IMR-90 (cell line): Measurements from ENCODE around the gene GXYLT2. TPM values are rescaled to one million over a fixed set of nuclear protein-coding genes. Genes with fewer than 3 reads are reported as not detected.

ENCODE experiments used
- ATAC-seq: fragments of 200-7000 bp; cut with Tn5 transposase; 2 replicates; pipeline ENCODE4 v1.9.1; 2020; ENCODE audit warnings: low read depth, mild to moderate bottlenecking, moderate library complexity
- BruUV-seq: library from RNA; stranded (reverse); fragments of 400-500 nt; replicated peaks from 2 replicates; lab custom pipeline; 2021; lab: Mats Ljungman, UMichigan
- CTCF ChIA-PET: fragments of 300-600 bp; formaldehyde crosslinking; extraction: SDS; loops from one replicate; lab custom pipeline; 2021; ENCODE audit warnings: antibody characterized with exemption; lab: Yijun Ruan, JAX
- POLR2A ChIA-PET: fragments of 300-600 bp; sonication (Branson Sonifier 250); formaldehyde crosslinking; loops from one replicate; lab custom pipeline; 2022; ENCODE audit warnings: antibody characterized with exemption; ENCODE audit not compliant: unreplicated experiment; lab: Charles Lee
- DNase-seq: peaks from one replicate; pipeline ENCODE4 v3.0.0; 2013
- H2AFZ ChIP-seq: replicated peaks from 2 replicates; pipeline ENCODE3; 2013; ENCODE audit warnings: low read length, mild to moderate bottlenecking; ENCODE audit not compliant: poor library complexity
- H2AK5ac ChIP-seq: 2 replicates; pipeline ENCODE4 v1.6.1; 2013; ENCODE audit warnings: low read depth, low read length, inconsistent platforms
- H2AK9ac ChIP-seq: replicated peaks from 2 replicates; pipeline ENCODE3; 2013; ENCODE audit warnings: mild to moderate bottlenecking, low read depth, low read length, moderate library complexity; ENCODE audit not compliant: poor library complexity
- H2BK120ac ChIP-seq: 2 replicates; pipeline ENCODE4 v1.6.1; 2013; ENCODE audit warnings: low read depth, low read length, inconsistent platforms
- H2BK15ac ChIP-seq: 3 replicates; pipeline ENCODE4 v1.6.1; 2013; ENCODE audit warnings: low read depth, low read length, inconsistent platforms
- H2BK20ac ChIP-seq: 2 replicates; pipeline ENCODE4 v1.6.1; 2013; ENCODE audit warnings: low read depth, mild to moderate bottlenecking, inconsistent platforms, low read length, moderate library complexity
- H2BK5ac ChIP-seq: 2 replicates; pipeline ENCODE4 v1.6.1; 2013; ENCODE audit warnings: mild to moderate bottlenecking, low read depth, low read length, inconsistent platforms; ENCODE audit not compliant: poor library complexity, severe bottlenecking
- H3K14ac ChIP-seq: replicated peaks from 2 replicates; pipeline ENCODE4 v1.6.1; 2013; ENCODE audit warnings: low read depth, low read length, inconsistent platforms
- H3K18ac ChIP-seq: 2 replicates; pipeline ENCODE4 v1.6.1; 2013; ENCODE audit warnings: low read depth, low read length, control low read depth
- H3K23ac ChIP-seq: 2 replicates; pipeline ENCODE4 v1.6.1; 2013; ENCODE audit warnings: low read depth, low read length, inconsistent platforms
- H3K27ac ChIP-seq: 2 replicates; pipeline ENCODE4 v1.5.1; 2013; ENCODE audit warnings: mild to moderate bottlenecking, control low read depth, low read length; ENCODE audit not compliant: insufficient read depth
- H3K27me3 ChIP-seq: 2 replicates; pipeline ENCODE4 v1.6.1; 2013; ENCODE audit warnings: low read length; ENCODE audit not compliant: control insufficient read depth, insufficient read depth
- H3K36me3 ChIP-seq: 2 replicates; pipeline ENCODE4 v1.6.1; 2013; ENCODE audit warnings: low read length, mixed read lengths; ENCODE audit not compliant: control insufficient read depth, insufficient read depth
- H3K4ac ChIP-seq: 2 replicates; pipeline ENCODE4 v1.6.1; 2013; ENCODE audit warnings: low read depth, low read length, inconsistent platforms
- H3K4me1 ChIP-seq: 2 replicates; pipeline ENCODE4 v1.6.1; 2013; ENCODE audit warnings: low read length, mixed read lengths; ENCODE audit not compliant: control insufficient read depth, insufficient read depth
- H3K4me2 ChIP-seq: 2 replicates; pipeline ENCODE4 v1.6.1; 2013; ENCODE audit warnings: low read depth, mild to moderate bottlenecking, control low read depth, low read length, moderate library complexity
- H3K4me3 ChIP-seq: 2 replicates; pipeline ENCODE4 v1.5.1; 2013; ENCODE audit warnings: low read depth, mild to moderate bottlenecking, control low read depth, low read length, moderate library complexity; ENCODE audit not compliant: insufficient read depth
- H3K56ac ChIP-seq: 2 replicates; pipeline ENCODE4 v1.6.1; 2013; ENCODE audit warnings: low read length, inconsistent platforms; ENCODE audit not compliant: insufficient read depth; ENCODE audit errors: extremely low read depth
- H3K79me1 ChIP-seq, 2 experiments: 2 replicates each; pipeline ENCODE4 v1.6.1; 2013; ENCODE audit warnings: low read length in 2 of 2, inconsistent platforms in 1 of 2, low read depth in 1 of 2
- H3K9ac ChIP-seq: 2 replicates; pipeline ENCODE4 v1.6.1; 2013; ENCODE audit warnings: low read depth, low read length, control low read depth
- H3K9me1 ChIP-seq: 2 replicates; pipeline ENCODE4 v1.6.1; 2013; ENCODE audit warnings: low read length, inconsistent platforms; ENCODE audit not compliant: insufficient read depth
- H3K9me3 ChIP-seq: 2 replicates; pipeline ENCODE4 v1.6.1; 2013; ENCODE audit warnings: low read length; ENCODE audit not compliant: control insufficient read depth, insufficient read depth
- H4K20me1 ChIP-seq: 2 replicates; pipeline ENCODE4 v1.6.1; 2013; ENCODE audit warnings: low read length, inconsistent platforms; ENCODE audit not compliant: insufficient read depth
- H4K5ac ChIP-seq: 2 replicates; pipeline ENCODE4 v1.6.1; 2013; ENCODE audit warnings: mild to moderate bottlenecking, low read depth, low read length, control low read depth
- H4K8ac ChIP-seq, 2 experiments: 2 replicates each; pipeline ENCODE4 v1.6.1; 2013; ENCODE audit warnings: low read depth in 2 of 2, low read length in 2 of 2, control low read depth in 1 of 2, inconsistent platforms in 1 of 2
- H4K91ac ChIP-seq: 2 replicates; pipeline ENCODE4 v1.6.1; 2013; ENCODE audit warnings: low read depth, low read length, inconsistent platforms; ENCODE audit not compliant: insufficient read depth
- MXI1 ChIP-seq: IDR thresholded peaks from 2 replicates; pipeline ENCODE4 v1.6.1; 2012; ENCODE audit warnings: low read depth, mild to moderate bottlenecking, low read length, moderate library complexity, borderline replicate concordance
- POLR2A ChIP-seq: IDR thresholded peaks from 2 replicates; pipeline ENCODE4 v1.6.1; 2012; ENCODE audit warnings: mild to moderate bottlenecking, low read depth, low read length
- RAD21 ChIP-seq: IDR thresholded peaks from 2 replicates; pipeline ENCODE4 v1.6.1; 2012; ENCODE audit warnings: low read length, improper control_type of control experiment
- RCOR1 ChIP-seq: IDR thresholded peaks from 2 replicates; pipeline ENCODE4 v1.6.1; 2012; ENCODE audit warnings: mild to moderate bottlenecking, low read length, improper control_type of control experiment; ENCODE audit not compliant: insufficient replicate concordance
- RFX5 ChIP-seq: IDR thresholded peaks from 2 replicates; pipeline ENCODE4 v1.8.0; 2012; ENCODE audit warnings: low read depth, mild to moderate bottlenecking, low read length, moderate library complexity
- dilution Hi-C: fragments of 300-500 bp; cut with HindIII; formaldehyde crosslinking; loops from one replicate; pipeline ENCODE4 v1.14.3; 2018; ENCODE audit warnings: low sequenced_read_pairs; ENCODE audit not compliant: unreplicated experiment
- in situ Hi-C: fragments of 300-500 bp; cut with MboI; formaldehyde crosslinking; loops from 3 replicates; pipeline ENCODE4 v1.14.3; 2019; ENCODE audit warnings: low sequenced_read_pairs, inconsistent platforms, mixed read lengths
- intact Hi-C: fragments of 100-400 bp; cut with micrococcal nuclease; formaldehyde crosslinking; loops from 2 replicates; pipeline ENCODE4 v1.10.0; 2022
- polyA plus RNA-seq, 3 experiments: library from polyadenylated mRNA; depleted of rRNA; stranded (reverse); fragments of >200 nt; gene quantifications; 2 replicates each; pipeline ENCODE4 v1.2.3, GENCODE V29; 2012; ENCODE audit warnings: low replicate concordance in 1 of 3
- total RNA-seq: library from RNA; depleted of rRNA; stranded (reverse); fragments of >200 nt; gene quantifications from 2 replicates; pipeline ENCODE4 v1.2.3, GENCODE V29; 2012
- TF ChIP-seq, protein P1 (sequence below): fragments of 150-350 bp; IDR thresholded peaks from 2 replicates; pipeline ENCODE4 v1.6.1; 2017; ENCODE audit warnings: mild to moderate bottlenecking, antibody characterized with exemption, low read length, low read depth
- TF ChIP-seq, protein P2 (sequence below): fragments of 150-350 bp; IDR thresholded peaks from 2 replicates; pipeline ENCODE4 v1.6.1; 2016; ENCODE audit warnings: low read depth, mild to moderate bottlenecking, low read length, moderate library complexity, borderline replicate concordance

Gene GXYLT2
- total and polyA plus RNA-seq, 2 of the 4 experiments (the other 2 are of a cell fraction), result 5.7 to 11.1 TPM

DNA sequence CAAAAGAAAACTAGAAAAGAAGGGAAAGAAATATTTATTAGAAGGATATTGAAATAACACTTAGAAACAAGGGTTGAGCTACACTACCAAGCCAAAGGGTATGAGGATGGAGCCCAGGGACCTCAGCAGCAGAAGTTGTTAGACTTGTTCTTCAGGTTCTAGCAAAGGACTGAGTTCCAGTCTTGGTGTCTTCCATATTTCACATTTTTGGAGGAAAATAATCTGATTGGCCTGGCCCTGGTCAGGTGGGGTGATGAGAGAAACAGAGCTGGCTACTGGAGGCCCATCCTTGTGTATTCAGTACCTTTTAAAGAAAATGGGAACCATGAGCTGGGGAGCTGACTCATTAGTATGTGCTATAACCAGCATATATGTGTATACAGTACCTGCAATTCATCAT is 137.0 kb downstream of the GXYLT2 start:
- intact Hi-C loops, result no loop called here
- H3K27me3 ChIP-seq, result no peaks in the 10 kb centered on the region
- ChIA-PET POLR2A (no interaction called here), CTCF (interaction anchor here (1.1 to 1.7 kb wide), 2 partner anchors 9 kb away, joined by 4 to 5 read pairs; no protein-coding TSS in a partner anchor)
- H3K4me2 ChIP-seq, result no peak overlapping the region
- H4K8ac ChIP-seq, result no peak overlapping the region
- H3K9me1 ChIP-seq, result peaks cover 28% of the 10 kb centered on the region
- dilution Hi-C loops, result no loop called here
- H3K56ac ChIP-seq, result no peak overlapping the region
- no peak overlapping the region for H3K4ac ChIP-seq
- H2BK5ac ChIP-seq, result no peak overlapping the region
- no peak overlapping the region for H4K5ac ChIP-seq
- peak overlapping the region; percentile 73; the same call in 1 of the 2 replicates for H3K14ac ChIP-seq
- H2BK15ac ChIP-seq, result no peak overlapping the region
- H3K27ac ChIP-seq, result no peak overlapping the region
- peaks cover 2% of the 10 kb centered on the region; the same call in 1 of the 2 replicates for H3K36me3 ChIP-seq
- no peak overlapping the region for H3K4me3 ChIP-seq
- H3K4me1 ChIP-seq, result peaks cover 15% of the 10 kb centered on the region
- no peak overlapping the region for H2AFZ ChIP-seq
- DNase-seq, result peak; percentile 25
- no peak overlapping the region for H3K9ac ChIP-seq
- H3K18ac ChIP-seq, result no peak overlapping the region
- H4K20me1 ChIP-seq, result peaks cover 91% of the 10 kb centered on the region
- no peak overlapping the region; the same call in 1 of the 2 replicates for H2BK20ac ChIP-seq
- H3K9me3 ChIP-seq, result no peaks in the 10 kb centered on the region
- no peak overlapping the region for H2BK120ac ChIP-seq
- H3K23ac ChIP-seq, result peak overlapping the region; percentile 78
- H2AK9ac ChIP-seq, result no peak overlapping the region
- H2AK5ac ChIP-seq, result no peak overlapping the region
- ATAC-seq, result peak; percentile 25; the same call in 1 of the 2 replicates
- in situ Hi-C loops, result no loop called here
- BruUV-seq, result no TSS peak
- TF ChIP-seq MXI1 (no peak), POLR2A (no peak), RAD21 (no peak), RCOR1 (no peak), RFX5 (no peak)
- TF ChIP-seq, protein P1, sequence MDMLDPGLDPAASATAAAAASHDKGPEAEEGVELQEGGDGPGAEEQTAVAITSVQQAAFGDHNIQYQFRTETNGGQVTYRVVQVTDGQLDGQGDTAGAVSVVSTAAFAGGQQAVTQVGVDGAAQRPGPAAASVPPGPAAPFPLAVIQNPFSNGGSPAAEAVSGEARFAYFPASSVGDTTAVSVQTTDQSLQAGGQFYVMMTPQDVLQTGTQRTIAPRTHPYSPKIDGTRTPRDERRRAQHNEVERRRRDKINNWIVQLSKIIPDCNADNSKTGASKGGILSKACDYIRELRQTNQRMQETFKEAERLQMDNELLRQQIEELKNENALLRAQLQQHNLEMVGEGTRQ, result peak; percentile 77
- TF ChIP-seq, protein P2, sequence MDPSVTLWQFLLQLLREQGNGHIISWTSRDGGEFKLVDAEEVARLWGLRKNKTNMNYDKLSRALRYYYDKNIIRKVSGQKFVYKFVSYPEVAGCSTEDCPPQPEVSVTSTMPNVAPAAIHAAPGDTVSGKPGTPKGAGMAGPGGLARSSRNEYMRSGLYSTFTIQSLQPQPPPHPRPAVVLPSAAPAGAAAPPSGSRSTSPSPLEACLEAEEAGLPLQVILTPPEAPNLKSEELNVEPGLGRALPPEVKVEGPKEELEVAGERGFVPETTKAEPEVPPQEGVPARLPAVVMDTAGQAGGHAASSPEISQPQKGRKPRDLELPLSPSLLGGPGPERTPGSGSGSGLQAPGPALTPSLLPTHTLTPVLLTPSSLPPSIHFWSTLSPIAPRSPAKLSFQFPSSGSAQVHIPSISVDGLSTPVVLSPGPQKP, result no peak
- peaks cover 8 to 66% of the 10 kb centered on the region in 2 experiments; a peak in 3 of 4 replicates for H3K79me1 ChIP-seq
- no peak overlapping the region for H4K91ac ChIP-seq
